ENCODE results near the gene YWHAE. TPM values are rescaled to one million over a fixed set of nuclear protein-coding genes. Genes with fewer than 3 reads are reported as not detected.
A peak's percentile ranks its signal among the peaks of the same experiment; 100 is the strongest.

The YWHAE gene
- total and polyA plus RNA-seq, 9 donors = 288 to 589 (median 452) TPM

DNA sequence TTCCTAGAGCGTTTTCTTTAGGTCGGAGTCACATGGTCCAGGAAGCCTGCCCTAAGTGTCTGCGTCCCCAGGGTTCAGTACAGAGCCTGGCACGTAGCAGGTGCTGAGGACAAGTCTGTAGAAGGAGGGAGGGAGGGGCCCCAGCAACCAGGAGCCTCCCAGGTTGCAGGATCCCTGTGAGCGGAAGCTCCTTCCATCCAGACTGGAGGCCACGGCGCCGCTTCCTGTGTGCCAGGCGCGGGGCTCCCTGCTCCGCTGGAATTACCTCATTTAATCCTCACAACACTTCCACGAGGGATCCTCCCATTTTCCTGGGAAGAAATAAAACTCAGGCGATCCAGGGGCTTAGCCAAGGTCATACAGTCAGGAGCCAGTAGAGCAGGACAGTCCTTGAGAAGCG, 98.5 kb downstream of the YWHAE start:
- H3K4me3 ChIP-seq = no peak overlapping the region
- H3K27me3 ChIP-seq = no peaks in the 10 kb centered on the region
- intact Hi-C loops (cut with DNase I) = no loop called here
- WGBS, 3 donors = 64 to 73% (median 68%) methylated on average over 14 of the region's 14 CpGs
- H3K27ac ChIP-seq = no peak overlapping the region
- TF ChIP-seq, protein P1, sequence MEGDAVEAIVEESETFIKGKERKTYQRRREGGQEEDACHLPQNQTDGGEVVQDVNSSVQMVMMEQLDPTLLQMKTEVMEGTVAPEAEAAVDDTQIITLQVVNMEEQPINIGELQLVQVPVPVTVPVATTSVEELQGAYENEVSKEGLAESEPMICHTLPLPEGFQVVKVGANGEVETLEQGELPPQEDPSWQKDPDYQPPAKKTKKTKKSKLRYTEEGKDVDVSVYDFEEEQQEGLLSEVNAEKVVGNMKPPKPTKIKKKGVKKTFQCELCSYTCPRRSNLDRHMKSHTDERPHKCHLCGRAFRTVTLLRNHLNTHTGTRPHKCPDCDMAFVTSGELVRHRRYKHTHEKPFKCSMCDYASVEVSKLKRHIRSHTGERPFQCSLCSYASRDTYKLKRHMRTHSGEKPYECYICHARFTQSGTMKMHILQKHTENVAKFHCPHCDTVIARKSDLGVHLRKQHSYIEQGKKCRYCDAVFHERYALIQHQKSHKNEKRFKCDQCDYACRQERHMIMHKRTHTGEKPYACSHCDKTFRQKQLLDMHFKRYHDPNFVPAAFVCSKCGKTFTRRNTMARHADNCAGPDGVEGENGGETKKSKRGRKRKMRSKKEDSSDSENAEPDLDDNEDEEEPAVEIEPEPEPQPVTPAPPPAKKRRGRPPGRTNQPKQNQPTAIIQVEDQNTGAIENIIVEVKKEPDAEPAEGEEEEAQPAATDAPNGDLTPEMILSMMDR (IDR thresholded peaks at IDR 0.05) = no peak
- TF ChIP-seq EP300 (IDR thresholded peaks at IDR 0.05) (no peak), POLR2A (IDR thresholded peaks at IDR 0.05) (no peak)
- no peaks in the 10 kb centered on the region for H3K9me3 ChIP-seq
- no peak for DNase-seq
- H3K36me3 ChIP-seq = no peaks in the 10 kb centered on the region
- H3K4me1 ChIP-seq (ENCODE audit: insufficient read depth) = peaks cover 2% of the 10 kb centered on the region

DNA sequence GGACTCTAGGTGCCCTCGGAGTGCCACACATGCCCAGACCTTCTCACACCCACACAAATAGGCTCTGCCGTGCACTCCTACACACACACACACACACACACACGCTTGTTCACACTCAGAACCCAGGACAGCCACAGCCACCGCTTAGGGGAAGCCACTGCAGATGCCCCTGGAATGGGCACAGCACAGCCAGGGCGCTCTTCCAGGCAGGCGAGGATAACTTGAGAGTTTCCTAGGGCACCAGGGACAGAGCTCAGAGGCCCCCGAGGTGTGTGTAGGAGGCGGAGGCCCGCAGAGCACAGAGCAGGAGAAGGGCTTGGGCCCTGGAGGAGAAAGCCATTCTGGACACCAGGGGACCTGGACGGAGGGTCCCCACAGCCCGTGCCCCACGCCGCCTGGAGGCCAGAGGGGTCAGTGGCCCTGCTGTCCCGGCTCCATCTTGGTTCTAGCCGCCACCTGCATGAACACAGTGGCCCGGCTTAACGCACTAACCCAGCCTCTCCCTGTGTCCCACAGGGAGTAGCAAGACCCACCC, 99.6 kb downstream of the YWHAE start:
- Histone ChIP-seq H3K4me1 (ENCODE audit: insufficient read depth) (peaks cover 2% of the 10 kb centered on the region), H3K36me3 (no peaks in the 10 kb centered on the region), H3K27ac (no peak overlapping the region), H3K27me3 (no peaks in the 10 kb centered on the region), H3K9me3 (no peaks in the 10 kb centered on the region), H3K4me3 (no peak overlapping the region)
- intact Hi-C loops (cut with DNase I) = no loop called here
- DNase-seq = no peak
- 73 to 81% (median 80%) methylated on average over 17 of the region's 17 CpGs for WGBS, 3 donors
- no peak for TF ChIP-seq POLR2A (IDR thresholded peaks at IDR 0.05)
- no peak for TF ChIP-seq EP300 (IDR thresholded peaks at IDR 0.05)
- TF ChIP-seq, protein P1 (IDR thresholded peaks at IDR 0.05) = no peak

DNA sequence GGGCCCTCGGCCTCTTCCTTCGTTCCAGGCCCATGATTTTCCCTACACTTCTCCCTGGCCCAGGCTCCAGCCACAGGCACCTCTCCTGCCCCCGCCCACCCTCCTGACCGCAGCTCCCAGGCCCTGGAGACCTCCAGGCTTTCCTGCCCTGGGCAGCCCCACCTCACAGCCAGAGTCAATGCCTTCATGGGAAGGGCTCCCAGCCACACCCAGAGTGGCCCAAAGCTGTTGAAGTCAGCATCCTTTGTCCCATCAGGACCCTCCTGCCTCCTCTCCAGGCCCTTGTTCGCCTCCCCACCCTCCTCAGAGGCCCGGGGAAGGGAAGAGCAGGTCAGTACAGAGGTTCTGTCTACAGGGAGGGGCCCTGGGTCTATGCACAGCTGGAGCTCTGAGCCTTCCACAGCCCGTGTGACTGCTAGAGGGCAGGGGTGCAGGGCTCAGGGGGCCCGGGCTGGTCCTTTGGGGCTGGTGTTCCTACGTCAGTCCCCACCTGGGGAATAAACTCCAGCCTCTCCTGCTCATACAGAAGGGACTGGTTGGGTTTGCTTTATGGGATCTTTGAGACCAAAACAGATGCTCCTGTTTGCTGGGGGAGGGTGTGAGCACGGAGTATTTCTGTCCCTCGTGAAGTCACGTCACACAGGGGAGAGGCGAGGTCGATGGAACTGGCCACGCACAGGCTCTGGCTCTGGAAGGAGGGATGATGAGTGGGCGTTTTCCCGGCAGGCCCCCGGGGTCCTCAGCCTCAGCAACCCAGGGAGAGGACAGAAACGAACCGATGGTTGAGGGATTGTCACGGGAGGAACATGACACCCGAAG, 100.3 kb downstream of the YWHAE start:
- peaks cover 2% of the 10 kb centered on the region for H3K4me1 ChIP-seq (ENCODE audit: insufficient read depth)
- H3K36me3 ChIP-seq = no peaks in the 10 kb centered on the region
- intact Hi-C loops (cut with DNase I) = no loop called here
- H3K27me3 ChIP-seq = no peaks in the 10 kb centered on the region
- DNase-seq = no peak
- H3K4me3 ChIP-seq = no peak overlapping the region
- no peak overlapping the region for H3K27ac ChIP-seq
- TF ChIP-seq POLR2A (IDR thresholded peaks at IDR 0.05) (no peak), EP300 (IDR thresholded peaks at IDR 0.05) (no peak)
- TF ChIP-seq, protein P1 (IDR thresholded peaks at IDR 0.05) = no peak
- 61 to 68% (median 67%) methylated on average over 22 of the region's 22 CpGs for WGBS, 3 donors
- H3K9me3 ChIP-seq = no peaks in the 10 kb centered on the region

DNA sequence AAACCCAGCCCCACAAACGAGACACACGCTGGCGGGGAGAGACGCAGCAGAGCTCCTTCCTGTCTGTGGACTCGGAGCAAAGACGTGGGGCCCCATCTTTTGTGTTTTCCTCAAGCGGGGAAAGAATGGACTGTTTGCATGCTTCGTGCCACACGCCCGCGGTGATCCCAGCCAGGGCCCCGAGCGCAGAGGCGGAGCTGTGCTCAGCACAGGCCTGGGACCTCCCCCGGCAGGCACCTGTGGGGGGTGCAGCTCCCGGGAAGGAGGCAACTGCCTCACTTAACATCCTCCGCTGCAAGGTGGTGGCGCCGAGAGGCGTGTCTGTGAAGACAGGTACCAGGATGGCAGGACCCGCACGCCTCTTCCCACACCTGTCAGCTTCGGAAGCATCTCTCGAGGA, 101.4 kb downstream of the YWHAE start:
- Histone ChIP-seq H3K4me1 (ENCODE audit: insufficient read depth) (peaks cover 2% of the 10 kb centered on the region), H3K4me3 (no peak overlapping the region), H3K27ac (no peak overlapping the region), H3K27me3 (no peaks in the 10 kb centered on the region), H3K36me3 (no peaks in the 10 kb centered on the region), H3K9me3 (no peaks in the 10 kb centered on the region)
- intact Hi-C loops (cut with DNase I) = no loop called here
- WGBS, 3 donors = 6 to 9% (median 9%) methylated on average over 22 to 24 of the region's 24 CpGs
- DNase-seq = peak in 1 of 5 donors; percentile 45
- TF ChIP-seq, protein P1 (IDR thresholded peaks at IDR 0.05) = no peak
- TF ChIP-seq EP300 (IDR thresholded peaks at IDR 0.05) = no peak
- no peak for TF ChIP-seq POLR2A (IDR thresholded peaks at IDR 0.05)

Small RNA genes lying within 50 kb of the gene (small RNA-seq; reads per million reads assigned to genes)
- gene AC032044.2 = not detected

Other genes with a start within 250 kb of the YWHAE start
- gene ABR, start 220.2 kb downstream of the YWHAE start, total RNA-seq = 10 to 100 TPM; 25.0 to 94.6 (median 60.2) TPM
- 10 to 100 TPM; 33.3 to 66.7 TPM for gene ABR, start 220.2 kb downstream of the YWHAE start, polyA plus RNA-seq
- not detected for gene BHLHA9, start 129.8 kb downstream of the YWHAE start, total RNA-seq
- not detected for gene BHLHA9, start 129.8 kb downstream of the YWHAE start, polyA plus RNA-seq
- under 1 TPM in 2 of 7 donors, not detected in 5; 0.07 to 0.12 TPM for gene TRARG1, start 120.6 kb downstream of the YWHAE start, total RNA-seq
- gene TRARG1, start 120.6 kb downstream of the YWHAE start, polyA plus RNA-seq = under 1 TPM; 0.04 to 0.28 TPM
- gene CRK, start 56.0 kb upstream of the YWHAE start, total RNA-seq = 10 to 100 TPM; 40.0 to 60.6 (median 48.8) TPM
- gene CRK, start 56.0 kb upstream of the YWHAE start, polyA plus RNA-seq = 10 to 100 TPM; 31.7 to 41.4 TPM
- gene MYO1C, start 92.5 kb upstream of the YWHAE start, total RNA-seq = 100 to 1,000 TPM in 5 of 7 donors, 10 to 100 TPM in 2; 41.8 to 140 (median 106) TPM
- gene MYO1C, start 92.5 kb upstream of the YWHAE start, polyA plus RNA-seq = 10 to 100 TPM; 49.4 to 72.2 TPM
- gene INPP5K, start 116.4 kb upstream of the YWHAE start, total RNA-seq = 10 to 100 TPM; 23.0 to 39.1 (median 28.3) TPM
- 10 to 100 TPM; 27.7 to 33.8 TPM for gene INPP5K, start 116.4 kb upstream of the YWHAE start, polyA plus RNA-seq
- gene PITPNA, start 162.6 kb upstream of the YWHAE start, total RNA-seq = 10 to 100 TPM; 16.8 to 64.0 (median 52.6) TPM
- gene PITPNA, start 162.6 kb upstream of the YWHAE start, polyA plus RNA-seq = 100 to 1,000 TPM in 1 of 2 donors, 10 to 100 TPM in 1; 24.8 to 122 TPM
- gene SLC43A2, start 228.6 kb upstream of the YWHAE start, total RNA-seq = 10 to 100 TPM in 3 of 7 donors, 1 to 10 TPM in 4; 3.5 to 24.6 (median 8.8) TPM
- gene SLC43A2, start 228.6 kb upstream of the YWHAE start, polyA plus RNA-seq = 1 to 10 TPM; 5.0 to 7.1 TPM
- 10 to 100 TPM in 1 of 7 donors, 1 to 10 TPM in 6; 2.6 to 10.2 (median 5.7) TPM for gene SCARF1, start 245.5 kb upstream of the YWHAE start, total RNA-seq
- 1 to 10 TPM; 1.7 to 6.5 TPM for gene SCARF1, start 245.5 kb upstream of the YWHAE start, polyA plus RNA-seq
- gene RILP, start 249.6 kb upstream of the YWHAE start, total RNA-seq = 10 to 100 TPM in 1 of 7 donors, 1 to 10 TPM in 6; 3.0 to 11.0 (median 5.7) TPM
- 1 to 10 TPM; 2.3 to 6.2 TPM for gene RILP, start 249.6 kb upstream of the YWHAE start, polyA plus RNA-seq

Measured in ovary (tissue), 9 donors.